Measurements from ENCODE around the gene COX18.

COX18 gene

DNA sequence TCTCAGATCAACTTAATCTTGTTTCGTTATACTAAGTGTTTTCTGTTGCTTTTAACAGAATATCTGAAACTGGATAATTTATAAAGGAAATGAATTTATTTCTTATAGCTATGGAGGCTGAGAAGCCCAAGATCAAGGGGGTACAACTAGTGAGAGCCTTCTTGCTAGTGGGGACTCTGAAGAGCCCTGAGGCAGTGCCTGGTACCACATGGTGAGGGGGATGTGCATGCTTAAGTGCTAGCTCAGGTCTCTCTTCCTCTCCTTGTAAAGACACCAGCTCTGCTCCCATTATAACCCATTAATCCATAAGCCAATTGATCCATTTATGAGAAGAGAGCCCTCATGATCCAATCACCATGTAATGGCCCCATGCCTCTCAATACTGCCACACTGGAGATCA lies 17.9 kb downstream of the COX18 start:
- no peak for DNase-seq

DNA sequence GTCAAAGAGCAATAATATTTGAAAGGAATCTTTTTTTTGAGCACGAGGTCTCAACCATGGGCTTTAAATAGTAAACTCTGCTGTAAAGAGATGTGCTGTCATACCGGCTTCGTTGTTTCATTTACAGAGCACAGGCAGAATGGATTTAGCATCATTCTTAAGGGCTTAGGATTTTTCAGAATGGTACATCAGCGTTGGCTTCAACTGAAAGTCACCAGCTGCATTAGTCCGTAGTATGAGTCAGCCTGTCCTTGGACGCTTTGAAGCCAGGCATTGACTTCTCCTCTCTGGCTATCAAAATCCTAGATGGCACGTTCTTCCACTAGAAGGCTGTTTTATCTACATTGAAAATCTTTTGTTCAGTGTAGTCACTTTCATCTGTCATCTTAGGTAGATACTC lies 23.6 kb downstream of the COX18 start:
- DNase-seq, result no peak

DNA sequence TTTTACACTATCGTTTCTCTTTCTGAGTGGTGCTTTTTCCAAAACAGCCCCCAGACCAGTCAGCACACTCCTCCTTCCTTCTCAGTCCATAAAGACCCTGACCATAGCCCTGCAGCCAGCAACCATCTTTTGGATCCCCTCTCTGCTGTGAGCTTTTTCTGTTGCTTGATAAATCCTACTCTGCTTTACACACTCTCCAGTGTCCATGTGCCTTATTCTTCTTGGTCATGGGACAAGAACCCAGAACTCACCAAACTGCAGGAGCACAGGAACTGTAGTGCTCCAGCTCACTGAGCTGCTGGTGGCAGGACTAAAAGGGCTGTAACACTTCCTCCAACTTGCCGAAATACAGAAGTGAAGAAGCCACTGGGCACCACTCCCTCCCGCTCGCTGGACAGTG lies 32.5 kb downstream of the COX18 start:
- DNase-seq, result no peak

DNA sequence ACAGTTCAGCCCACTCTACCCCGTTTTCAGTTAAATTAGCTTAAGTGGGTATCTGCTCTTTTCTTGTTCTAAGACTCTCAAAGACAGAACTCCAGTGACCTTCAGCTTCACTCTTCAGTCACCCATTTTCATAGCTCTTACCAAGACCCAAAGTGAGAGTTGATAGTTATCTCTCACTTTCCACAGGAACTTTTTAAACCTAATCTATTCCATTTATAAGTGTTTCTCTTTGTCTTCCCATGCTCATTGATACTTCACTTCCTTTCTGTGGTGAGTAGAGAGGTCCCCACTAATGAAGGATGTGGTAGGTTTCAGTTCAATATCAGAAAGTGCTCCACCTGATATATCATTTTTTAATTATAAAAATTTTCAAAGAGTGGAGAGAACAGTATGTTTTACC lies 33.4 kb downstream of the COX18 start:
- no peak for DNase-seq

DNA sequence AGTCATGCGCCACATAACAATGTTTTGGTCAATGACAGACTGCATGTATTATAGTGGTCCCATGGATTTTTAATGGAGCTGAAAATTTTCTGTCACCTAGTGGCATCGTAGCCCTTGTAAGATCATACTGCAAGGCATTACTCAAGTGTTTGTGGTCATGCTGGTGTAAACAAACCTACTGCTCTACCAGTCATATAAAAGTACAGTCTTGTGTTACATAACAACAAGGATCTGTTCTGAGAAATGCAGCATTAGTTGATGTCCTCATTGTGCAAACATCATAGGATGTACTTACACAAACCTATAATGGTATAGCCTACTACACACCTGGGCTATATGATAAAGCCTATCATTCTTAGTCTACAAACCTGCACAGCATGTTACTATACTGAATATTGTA lies 34.6 kb downstream of the COX18 start:
- DNase-seq, result no peak

DNA sequence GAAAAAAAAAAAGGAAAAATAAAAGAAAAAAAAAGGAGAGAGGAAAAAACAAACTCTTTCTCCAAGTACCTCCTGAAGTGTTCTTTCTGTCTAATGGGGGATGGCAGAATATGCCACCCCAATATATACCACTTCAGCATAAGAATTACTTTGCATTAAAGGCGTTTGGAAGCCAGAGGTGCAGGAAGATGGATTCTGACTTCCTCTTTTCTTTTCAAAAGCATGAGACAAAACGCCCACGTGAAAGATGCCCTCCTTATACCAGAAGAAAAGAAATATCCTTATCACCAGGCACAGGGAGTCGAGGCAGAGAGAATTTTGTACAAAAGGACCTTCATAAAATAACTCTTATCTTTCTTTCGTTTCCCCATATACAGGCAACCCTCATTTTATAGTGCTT lies 40.9 kb downstream of the COX18 start:
- DNase-seq, result peak; percentile 59

DNA sequence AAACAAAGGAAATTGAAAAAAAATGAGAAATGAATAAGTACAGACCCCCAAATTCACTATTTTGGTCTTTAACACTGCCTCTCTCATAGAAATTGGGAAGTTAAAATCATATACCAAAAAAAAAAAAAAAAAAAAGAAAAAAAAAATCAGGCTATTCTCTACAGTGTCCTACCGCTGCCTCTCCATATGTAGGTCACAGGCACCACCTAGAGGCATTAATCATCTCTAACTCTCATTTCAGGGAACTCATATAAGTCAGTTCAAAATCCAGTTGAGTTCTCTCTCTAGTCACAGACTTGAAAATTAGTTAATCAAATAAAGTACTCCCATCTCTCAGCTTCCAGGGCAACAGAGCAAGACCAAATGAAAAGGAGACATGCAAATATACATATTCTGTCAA lies 47.9 kb downstream of the COX18 start:
- DNase-seq, result peak; percentile 78

DNA sequence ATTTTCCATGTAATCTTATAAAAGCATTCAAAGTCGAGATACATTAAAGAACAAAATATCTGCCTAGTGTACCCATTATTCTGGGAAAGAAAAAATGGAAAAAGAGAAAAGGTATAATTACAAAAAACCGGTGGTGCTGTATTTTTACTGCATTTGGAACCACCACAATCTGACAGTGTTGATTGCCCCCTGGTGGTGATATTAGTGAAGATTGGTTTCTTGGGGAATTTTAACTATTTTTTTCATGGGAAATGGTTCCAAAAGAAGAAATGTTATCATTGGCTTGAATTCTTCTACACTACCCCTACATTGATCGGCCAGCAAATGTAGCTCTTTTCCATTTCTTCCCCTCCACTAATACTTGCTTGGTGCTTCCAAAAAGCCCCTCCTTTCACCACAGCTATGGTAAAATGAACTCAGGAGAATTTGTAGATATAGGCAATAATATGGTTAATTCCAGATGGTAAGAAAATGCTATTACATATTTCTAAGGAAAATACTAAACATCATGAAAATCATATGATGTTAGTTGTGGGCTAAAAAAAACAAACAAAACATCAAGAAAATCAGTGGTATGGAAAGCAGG lies 50.0 kb downstream of the COX18 start:
- peak; percentile 77 for DNase-seq

DNA sequence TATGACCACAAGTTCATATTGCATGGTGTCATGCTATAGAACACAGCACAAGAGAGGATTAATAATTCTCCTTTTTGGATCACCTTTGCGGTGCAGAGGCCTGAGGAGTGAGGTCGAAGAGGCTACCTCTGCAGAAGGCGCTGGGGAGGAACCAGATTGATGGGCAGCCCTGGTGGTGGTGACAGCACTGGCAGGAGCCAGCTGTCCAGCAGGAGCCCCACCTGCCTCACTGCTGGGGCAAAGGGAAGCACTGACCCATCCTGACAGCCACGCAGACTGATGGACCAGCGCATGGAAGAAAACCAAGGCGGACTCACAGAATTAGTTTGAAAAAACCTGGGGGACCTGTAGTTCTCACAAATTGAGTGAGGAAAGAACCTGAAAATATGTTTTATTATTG lies 50.9 kb downstream of the COX18 start:
- DNase-seq, result no peak

DNA sequence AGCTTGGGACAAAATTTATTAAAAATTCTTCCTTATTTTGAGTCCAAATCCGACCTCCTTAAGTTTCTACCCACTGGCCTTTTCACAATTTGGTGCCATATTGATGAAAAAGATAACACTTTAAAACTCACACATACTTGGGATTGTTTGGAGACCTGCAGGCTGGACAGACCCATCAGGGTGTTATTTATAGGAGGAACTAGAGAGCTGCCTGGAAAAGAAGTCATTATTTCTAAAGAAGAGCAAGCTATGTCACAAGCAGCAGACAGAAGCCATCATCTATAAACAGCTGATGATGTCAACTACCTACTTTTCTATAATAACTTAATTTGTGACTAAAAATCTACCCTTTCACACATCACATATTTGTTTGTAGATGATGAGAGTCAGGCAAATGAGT lies 56.2 kb downstream of the COX18 start:
- no peak for DNase-seq

DNA sequence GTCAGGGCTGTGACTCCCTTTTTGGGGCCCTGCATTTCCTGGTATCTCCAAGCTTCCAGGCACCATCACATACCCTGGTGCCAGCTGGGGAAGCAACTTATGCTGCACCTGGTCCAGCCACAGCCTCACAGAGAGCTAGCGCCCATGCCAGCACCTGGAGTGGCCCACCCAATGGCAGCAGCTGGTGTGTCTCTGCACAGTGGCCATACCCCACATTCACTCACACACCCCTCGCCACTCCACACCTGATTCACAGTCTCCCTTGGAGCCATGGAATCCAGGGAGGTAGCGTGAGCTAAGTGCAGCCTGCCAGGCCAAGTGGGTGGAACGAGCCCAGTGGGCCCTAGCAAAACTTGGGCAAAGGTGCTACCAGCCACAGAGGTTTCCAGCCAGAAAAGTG lies 56.8 kb downstream of the COX18 start:
- DNase-seq, result no peak

DNA sequence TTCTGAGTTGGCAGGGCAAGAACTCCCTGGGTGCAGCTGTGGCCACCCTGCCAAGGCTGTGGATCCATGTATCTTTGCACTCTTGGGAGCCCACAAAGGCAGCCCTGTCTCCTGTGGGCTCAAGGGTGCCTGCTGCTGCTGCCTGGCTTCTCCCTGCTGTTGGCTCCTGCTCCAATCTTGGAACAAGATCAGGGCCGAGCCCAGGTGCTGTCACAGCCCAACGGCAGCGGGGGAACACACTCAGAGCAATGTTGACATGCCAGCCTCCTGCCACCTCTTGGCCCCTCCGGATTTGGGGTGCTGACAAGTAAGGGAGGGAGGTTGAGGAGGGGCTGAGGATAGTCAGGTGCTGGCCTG lies 57.9 kb downstream of the COX18 start:
- DNase-seq, result no peak

DNA sequence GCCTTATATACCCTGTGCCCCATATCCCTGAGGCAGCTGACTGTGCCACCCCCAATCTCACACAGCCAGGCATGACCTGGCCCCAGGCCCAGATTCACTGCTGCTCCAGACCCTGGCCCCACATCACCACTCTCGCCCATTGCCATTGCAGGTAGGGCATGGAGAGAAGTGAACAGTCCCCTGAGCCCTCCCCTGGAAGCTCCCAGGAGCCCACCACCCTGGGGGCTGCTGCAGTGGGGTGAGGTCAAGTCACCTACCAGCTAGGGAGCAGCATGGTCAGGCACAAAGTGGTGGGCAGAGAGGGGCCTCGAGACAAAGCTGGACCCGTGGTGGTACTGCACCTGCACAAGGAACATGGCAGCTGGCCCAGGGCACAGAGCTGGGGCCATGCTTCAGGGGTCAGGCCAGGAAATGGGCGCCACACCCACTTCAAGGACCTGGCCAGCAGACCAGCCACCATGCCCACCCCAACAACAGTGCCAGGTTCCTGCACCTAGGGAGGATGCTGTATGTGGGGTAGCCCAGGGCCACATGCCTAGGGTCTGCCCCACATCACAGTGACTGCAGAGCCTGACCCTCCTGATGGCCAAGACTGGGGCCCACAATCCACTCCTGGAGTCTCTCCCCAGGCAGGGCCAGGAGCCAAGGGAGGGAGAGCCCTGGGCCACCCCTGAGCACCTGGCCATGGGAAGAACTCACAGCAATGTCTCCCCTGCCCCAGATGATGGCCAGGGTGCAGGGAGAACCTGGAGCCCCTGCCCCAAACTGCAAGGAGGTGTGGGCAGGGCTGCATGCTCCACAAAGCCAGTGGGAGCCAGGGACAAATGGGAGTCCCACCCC lies 58.5 kb downstream of the COX18 start:
- DNase-seq, result no peak

DNA sequence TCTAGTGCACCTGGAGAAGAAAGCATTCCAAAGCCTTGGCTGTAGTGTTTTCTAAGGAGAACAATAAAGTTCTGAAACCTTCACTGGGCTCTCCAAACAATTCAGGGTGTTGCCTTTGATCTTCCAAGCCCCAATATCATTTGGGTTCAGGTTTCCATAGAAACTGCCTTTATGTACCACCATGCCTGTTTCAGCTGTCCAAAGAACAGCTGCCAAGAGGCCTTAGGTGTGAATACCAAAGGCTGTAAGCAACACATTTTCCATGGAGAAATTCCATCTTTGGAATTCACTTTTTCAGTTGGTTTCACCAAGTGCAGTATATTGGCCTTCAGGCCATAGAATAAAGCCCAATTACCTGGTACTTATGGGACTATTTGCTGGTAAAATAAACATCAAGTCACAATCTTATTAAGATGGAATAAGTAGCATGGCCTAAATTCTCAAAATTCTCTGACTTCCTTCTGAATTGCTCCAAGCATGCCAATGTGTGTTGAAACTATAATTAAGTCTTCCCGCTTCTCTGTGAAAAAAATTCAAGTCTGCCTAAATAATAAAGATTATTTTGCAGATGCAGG lies 61.9 kb downstream of the COX18 start:
- DNase-seq, result no peak

DNA sequence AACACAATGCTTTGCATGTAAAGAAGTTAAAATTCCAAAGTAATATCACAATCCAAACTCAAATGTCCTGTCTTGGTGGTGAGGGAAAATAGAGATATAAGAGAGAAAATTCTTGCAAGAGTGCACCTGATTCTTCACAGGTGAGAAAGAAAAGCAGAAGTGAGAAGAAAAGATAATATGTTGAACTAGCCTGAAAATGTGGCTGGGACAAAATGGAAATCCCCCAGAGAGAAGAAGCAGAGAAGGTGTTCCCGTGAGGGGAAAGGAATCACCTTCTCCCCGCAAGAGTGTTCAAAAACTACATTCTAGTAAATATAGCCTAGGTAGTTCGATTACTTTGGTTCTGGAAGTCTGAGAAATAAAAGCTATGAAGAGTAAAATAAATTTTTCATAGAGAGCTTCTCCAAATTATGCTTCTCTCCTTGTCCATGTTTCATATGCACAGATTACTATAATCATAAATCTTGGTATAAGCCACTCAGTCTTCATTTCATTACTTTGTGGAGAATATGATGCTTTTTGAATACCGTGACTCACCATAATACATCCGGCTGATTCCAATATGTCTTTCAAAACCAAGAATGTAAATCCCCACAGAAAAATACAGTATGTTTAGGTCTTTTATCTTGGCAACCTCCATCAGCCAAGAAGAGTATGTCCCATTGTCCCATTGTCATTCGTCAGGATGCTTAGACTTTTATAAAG lies 63.1 kb downstream of the COX18 start:
- no peak for DNase-seq

DNA sequence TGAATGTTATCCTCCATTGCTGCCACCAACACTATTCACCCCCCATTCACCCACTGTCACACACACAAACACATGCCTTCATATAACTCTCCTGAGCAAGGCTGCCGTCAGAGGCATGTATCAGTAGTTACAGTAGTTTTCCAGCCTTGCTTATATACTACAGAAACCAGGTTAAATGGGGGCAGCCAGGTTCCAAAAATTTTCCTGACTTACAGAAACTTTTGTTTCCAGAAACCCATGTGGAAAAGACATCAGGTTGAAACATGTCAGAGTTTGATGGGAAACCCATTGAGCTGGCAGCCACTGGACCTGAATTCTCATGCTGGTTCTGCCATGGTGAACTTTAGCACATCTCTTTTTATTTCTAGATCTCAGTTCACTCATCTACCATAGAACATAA lies 64.0 kb downstream of the COX18 start:
- DNase-seq, result no peak

Measured in hematopoietic multipotent progenitor cell treated with erythropoietin and hydrocortisone succinate and interleukin-3 and kit ligand, for 4 days (in vitro differentiated cells).